ENCODE data around the gene OST4. TPM values are rescaled to one million over a fixed set of nuclear protein-coding genes. Genes with fewer than 3 reads are reported as not detected.

Gene OST4
- total RNA-seq, 1 donor from 2014 or later: 215 TPM

DNA sequence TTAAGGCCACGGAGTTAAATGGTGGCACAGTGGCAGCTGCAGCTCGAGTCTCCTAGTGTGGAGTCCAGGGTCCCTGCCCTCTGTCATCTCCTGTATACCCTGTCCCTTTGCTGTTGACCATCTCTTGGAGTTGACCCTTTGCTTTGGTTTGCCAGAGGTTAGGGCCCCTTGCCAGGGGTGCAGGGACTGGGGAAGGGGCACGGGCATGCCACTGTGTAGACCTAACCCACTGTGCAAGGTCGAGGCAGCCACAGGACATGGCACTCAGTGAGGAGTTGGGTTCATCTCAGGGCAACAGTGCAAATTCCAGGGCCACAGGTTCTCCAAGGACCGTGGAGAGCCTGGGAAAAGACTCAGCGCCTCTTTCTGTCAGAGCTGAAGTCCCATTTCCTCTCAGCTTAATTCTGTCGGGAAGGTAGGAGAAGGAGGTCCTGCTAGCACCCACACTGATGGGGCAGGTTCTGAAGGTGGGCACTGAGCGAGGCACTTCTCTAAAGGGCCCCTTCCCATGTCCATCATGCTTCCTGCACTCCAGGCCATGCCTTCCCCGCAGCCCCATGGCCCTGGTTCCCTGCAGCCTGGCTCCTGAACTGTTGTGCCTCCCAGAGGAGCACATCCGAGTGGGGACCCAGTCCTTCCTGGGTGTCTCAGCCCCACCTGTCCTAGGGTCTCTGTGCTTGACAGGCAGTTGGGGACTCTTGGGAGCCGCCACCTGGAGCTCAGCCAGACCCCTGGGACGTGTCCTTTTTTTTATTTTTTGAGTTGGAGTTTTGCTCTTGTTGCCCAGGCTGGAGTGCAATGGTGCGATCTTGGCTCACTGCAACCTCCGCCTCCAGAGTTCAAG, 17.9 kb upstream of the OST4 start:
- Mint-ChIP-seq H3K9me3 (ENCODE audit: unreplicated experiment) (peaks cover 7% of the 10 kb centered on the region), H3K4me1 (ENCODE audit: low read depth, unreplicated experiment) (peaks cover 7% of the 10 kb centered on the region), H3K27ac (ENCODE audit: unreplicated experiment) (no peak overlapping the region), H3K27me3 (ENCODE audit: unreplicated experiment) (peaks cover 3% of the 10 kb centered on the region), H3K36me3 (ENCODE audit: unreplicated experiment) (no peaks in the 10 kb centered on the region), H3K4me3 (ENCODE audit: unreplicated experiment) (no peak overlapping the region)
- DNase-seq: no peak
- TF ChIP-seq, protein P1, sequence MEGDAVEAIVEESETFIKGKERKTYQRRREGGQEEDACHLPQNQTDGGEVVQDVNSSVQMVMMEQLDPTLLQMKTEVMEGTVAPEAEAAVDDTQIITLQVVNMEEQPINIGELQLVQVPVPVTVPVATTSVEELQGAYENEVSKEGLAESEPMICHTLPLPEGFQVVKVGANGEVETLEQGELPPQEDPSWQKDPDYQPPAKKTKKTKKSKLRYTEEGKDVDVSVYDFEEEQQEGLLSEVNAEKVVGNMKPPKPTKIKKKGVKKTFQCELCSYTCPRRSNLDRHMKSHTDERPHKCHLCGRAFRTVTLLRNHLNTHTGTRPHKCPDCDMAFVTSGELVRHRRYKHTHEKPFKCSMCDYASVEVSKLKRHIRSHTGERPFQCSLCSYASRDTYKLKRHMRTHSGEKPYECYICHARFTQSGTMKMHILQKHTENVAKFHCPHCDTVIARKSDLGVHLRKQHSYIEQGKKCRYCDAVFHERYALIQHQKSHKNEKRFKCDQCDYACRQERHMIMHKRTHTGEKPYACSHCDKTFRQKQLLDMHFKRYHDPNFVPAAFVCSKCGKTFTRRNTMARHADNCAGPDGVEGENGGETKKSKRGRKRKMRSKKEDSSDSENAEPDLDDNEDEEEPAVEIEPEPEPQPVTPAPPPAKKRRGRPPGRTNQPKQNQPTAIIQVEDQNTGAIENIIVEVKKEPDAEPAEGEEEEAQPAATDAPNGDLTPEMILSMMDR (IDR thresholded peaks at IDR 0.05; ENCODE audit: partially characterized antibody, unreplicated experiment): no peak

DNA sequence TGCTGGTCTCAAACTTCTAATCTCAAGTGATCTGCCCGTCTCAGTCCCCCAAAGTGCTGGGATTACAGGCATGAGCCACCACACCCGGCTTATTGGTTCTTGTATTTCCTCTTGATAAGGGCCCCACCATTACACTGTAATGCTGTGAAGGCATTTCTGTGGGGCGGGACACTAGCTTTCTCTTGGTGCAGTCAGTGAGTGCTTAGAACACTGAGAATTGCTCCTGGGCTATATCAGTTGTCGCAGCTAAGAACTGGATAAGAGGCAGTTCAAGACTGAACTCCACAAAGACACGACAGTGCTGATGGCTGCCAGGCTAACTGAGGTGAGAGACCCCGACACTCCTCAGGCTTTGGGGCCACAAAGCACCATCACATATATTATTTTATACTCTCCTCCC, 17.2 kb upstream of the OST4 start:
- no peak overlapping the region for H3K27ac Mint-ChIP-seq (ENCODE audit: unreplicated experiment)
- TF ChIP-seq, protein P1 (IDR thresholded peaks at IDR 0.05; ENCODE audit: partially characterized antibody, unreplicated experiment): no peak
- peaks cover 7% of the 10 kb centered on the region for H3K9me3 Mint-ChIP-seq (ENCODE audit: unreplicated experiment)
- H3K36me3 Mint-ChIP-seq (ENCODE audit: unreplicated experiment): no peaks in the 10 kb centered on the region
- peaks cover 7% of the 10 kb centered on the region for H3K4me1 Mint-ChIP-seq (ENCODE audit: low read depth, unreplicated experiment)
- DNase-seq: no peak
- H3K4me3 Mint-ChIP-seq (ENCODE audit: unreplicated experiment): peak overlapping the region; percentile 15
- peaks cover 3% of the 10 kb centered on the region for H3K27me3 Mint-ChIP-seq (ENCODE audit: unreplicated experiment)

DNA sequence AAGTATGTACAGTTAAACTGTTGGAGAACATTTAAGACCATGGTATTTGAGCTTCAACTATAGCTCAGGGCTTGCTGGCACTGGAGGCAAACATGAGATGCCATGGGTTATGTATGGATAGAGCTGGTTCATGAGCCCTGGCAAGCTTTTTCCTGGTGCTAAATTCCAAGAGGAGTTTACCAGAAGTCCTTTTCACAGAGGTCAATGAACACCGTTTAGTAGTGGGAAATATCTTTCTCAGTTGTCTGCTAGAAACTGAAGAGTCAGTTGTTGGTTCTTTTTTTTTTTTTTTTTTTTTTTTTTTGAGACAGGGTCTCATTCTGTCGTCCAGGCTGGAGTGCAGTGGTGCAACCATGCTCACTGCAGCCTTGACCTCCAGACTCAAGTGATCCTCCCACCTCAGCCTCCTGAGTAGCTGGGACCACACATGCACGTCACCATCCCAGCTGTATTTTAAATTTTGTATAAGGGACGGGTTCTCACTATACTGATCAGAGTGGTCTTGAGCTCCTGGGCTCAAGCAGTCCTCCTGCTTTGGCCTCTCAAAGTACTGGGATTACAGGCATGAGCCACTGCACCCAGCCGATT, 16.5 kb upstream of the OST4 start:
- TF ChIP-seq, protein P1 (IDR thresholded peaks at IDR 0.05; ENCODE audit: partially characterized antibody, unreplicated experiment): no peak
- Mint-ChIP-seq H3K4me1 (ENCODE audit: low read depth, unreplicated experiment) (peaks cover 7% of the 10 kb centered on the region), H3K4me3 (ENCODE audit: unreplicated experiment) (peak overlapping the region; percentile 70), H3K27me3 (ENCODE audit: unreplicated experiment) (peaks cover 3% of the 10 kb centered on the region), H3K27ac (ENCODE audit: unreplicated experiment) (no peak overlapping the region), H3K9me3 (ENCODE audit: unreplicated experiment) (peaks cover 7% of the 10 kb centered on the region), H3K36me3 (ENCODE audit: unreplicated experiment) (no peaks in the 10 kb centered on the region)
- DNase-seq: no peak

DNA sequence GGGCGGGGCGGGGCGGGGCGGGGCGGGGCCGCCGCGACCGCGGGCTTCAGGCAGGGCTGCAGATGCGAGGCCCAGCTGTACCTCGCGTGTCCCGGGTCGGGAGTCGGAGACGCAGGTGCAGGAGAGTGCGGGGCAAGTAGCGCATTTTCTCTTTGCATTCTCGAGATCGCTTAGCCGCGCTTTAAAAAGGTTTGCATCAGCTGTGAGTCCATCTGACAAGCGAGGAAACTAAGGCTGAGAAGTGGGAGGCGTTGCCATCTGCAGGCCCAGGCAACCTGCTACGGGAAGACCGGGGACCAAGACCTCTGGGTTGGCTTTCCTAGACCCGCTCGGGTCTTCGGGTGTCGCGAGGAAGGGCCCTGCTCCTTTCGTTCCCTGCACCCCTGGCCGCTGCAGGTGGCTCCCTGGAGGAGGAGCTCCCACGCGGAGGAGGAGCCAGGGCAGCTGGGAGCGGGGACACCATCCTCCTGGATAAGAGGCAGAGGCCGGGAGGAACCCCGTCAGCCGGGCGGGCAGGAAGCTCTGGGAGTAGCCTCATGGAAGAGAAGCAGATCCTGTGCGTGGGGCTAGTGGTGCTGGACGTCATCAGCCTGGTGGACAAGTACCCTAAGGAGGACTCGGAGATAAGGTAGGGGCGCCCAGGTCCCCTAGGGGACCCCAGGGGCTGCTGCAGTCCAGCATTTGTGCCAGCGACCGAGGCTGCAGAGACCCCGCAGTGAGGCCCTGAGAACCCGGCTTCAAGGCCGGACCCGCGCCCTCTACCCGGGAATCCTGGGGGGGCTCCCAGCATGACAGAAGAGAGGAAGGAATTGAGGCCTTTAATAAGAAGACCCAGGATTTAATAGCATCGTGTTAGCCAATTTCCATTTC, 15.5 kb upstream of the OST4 start, which contains the start of gene KHK:
TSS of gene KHK (plus strand) at position 49 of the 870 bp plus-strand sequence. CDS start at position 537, 488 bp downstream.
- H3K27me3 Mint-ChIP-seq (ENCODE audit: unreplicated experiment): peaks cover 3% of the 10 kb centered on the region
- H3K4me1 Mint-ChIP-seq (ENCODE audit: low read depth, unreplicated experiment): peaks cover 5% of the 10 kb centered on the region
- TF ChIP-seq, protein P1 (IDR thresholded peaks at IDR 0.05; ENCODE audit: partially characterized antibody, unreplicated experiment): peak; percentile 45
- H3K36me3 Mint-ChIP-seq (ENCODE audit: unreplicated experiment): no peaks in the 10 kb centered on the region
- H3K27ac Mint-ChIP-seq (ENCODE audit: unreplicated experiment): peak within 1 kb of the TSS; percentile 75
- peak within 1 kb of the TSS; percentile 86 for H3K4me3 Mint-ChIP-seq (ENCODE audit: unreplicated experiment)
- DNase-seq: peak; percentile 47
- H3K9me3 Mint-ChIP-seq (ENCODE audit: unreplicated experiment): peaks cover 7% of the 10 kb centered on the region
